H1 (cell line): ENCODE data around the gene TDRD12. TPM values are rescaled to one million over a fixed set of nuclear protein-coding genes. Genes with fewer than 3 reads are reported as not detected.

ENCODE experiments used
- CTCF ChIA-PET: fragments of 300-600 bp; sonication (Branson Sonifier 250); formaldehyde crosslinking; loops from one replicate; lab custom pipeline; 2021; ENCODE audit not compliant: partially characterized antibody; lab: Charles Lee
- POLR2A ChIA-PET: fragments of 300-600 bp; sonication (Branson Sonifier 250); formaldehyde crosslinking; loops from one replicate; lab custom pipeline; 2021; ENCODE audit warnings: inconsistent platforms; ENCODE audit not compliant: partially characterized antibody; lab: Charles Lee
- DNase-seq, 2 experiments: peaks; one replicate each; pipeline versions ENCODE4 v3.0.0 to v3.0.0-alpha.2; 2010 to 2022; ENCODE audit warnings: low spot score in 2 of 2, low read depth in 1 of 2, mixed read lengths in 1 of 2
- FAIRE-seq: peaks from 2 replicates; lab custom pipeline; 2011; peaks lifted over from hg19 to GRCh38; lab: Jason Lieb, UNC
- H2AFZ ChIP-seq: 2 replicates; pipeline ENCODE4 v1.8.1; 2012; ENCODE audit warnings: low read length, inconsistent platforms
- H2AK5ac ChIP-seq: 2 replicates; pipeline ENCODE4 v1.6.1; 2013; ENCODE audit warnings: low read depth, low read length
- H2BK120ac ChIP-seq: replicated peaks from 2 replicates; pipeline ENCODE3; 2013; ENCODE audit warnings: low read depth, low read length, inconsistent platforms
- H2BK12ac ChIP-seq: 2 replicates; pipeline ENCODE4 v1.6.1; 2013; ENCODE audit warnings: low read depth, low read length
- H2BK15ac ChIP-seq: 2 replicates; pipeline ENCODE4 v1.6.1; 2013; ENCODE audit warnings: low read length
- H2BK20ac ChIP-seq: 2 replicates; pipeline ENCODE4 v1.6.1; 2013; ENCODE audit warnings: low read length
- H2BK5ac ChIP-seq: 2 replicates; pipeline ENCODE4 v1.6.1; 2013; ENCODE audit warnings: low read depth, low read length
- H3K14ac ChIP-seq: 2 replicates; pipeline ENCODE4 v1.6.1; 2013; ENCODE audit warnings: inconsistent platforms; ENCODE audit not compliant: insufficient read length
- H3K18ac ChIP-seq: 2 replicates; pipeline ENCODE4 v1.6.1; 2013; ENCODE audit warnings: low read length; ENCODE audit errors: extremely low read depth
- H3K23ac ChIP-seq: 2 replicates; pipeline ENCODE4 v1.6.1; 2013; ENCODE audit warnings: inconsistent platforms; ENCODE audit not compliant: insufficient read length
- H3K23me2 ChIP-seq: 2 replicates; pipeline ENCODE4 v1.6.1; 2013; ENCODE audit warnings: low read depth, low read length
- H3K27ac ChIP-seq: 2 replicates; pipeline ENCODE4 v1.6.1; 2011; ENCODE audit warnings: low read depth, low read length, inconsistent platforms
- H3K27me3 ChIP-seq, 4 experiments: replicated peaks in 1 of 4; 1 replicate in 1 of 4; 2 replicates in 3 of 4; pipeline versions ENCODE4 v1.6.1 to v1.8.1; 2011 to 2013; ENCODE audit warnings: low read length in 3 of 4, mild to moderate bottlenecking in 3 of 4, inconsistent platforms in 2 of 4, mixed read lengths in 2 of 4, moderate library complexity in 1 of 4; ENCODE audit not compliant: control insufficient read depth in 3 of 4, insufficient read depth in 3 of 4; ENCODE audit errors: extremely low read depth in 1 of 4
- H3K36me3 ChIP-seq, 4 experiments: 2 replicates each; pipeline versions ENCODE4 v1.6.1 to v1.8.1; 2011 to 2013; ENCODE audit warnings: mild to moderate bottlenecking in 4 of 4, low read length in 3 of 4, moderate library complexity in 2 of 4, control low read depth in 1 of 4, inconsistent platforms in 1 of 4; ENCODE audit not compliant: insufficient read depth in 4 of 4, control insufficient read depth in 2 of 4
- H3K4ac ChIP-seq: replicated peaks from 2 replicates; pipeline ENCODE3; 2013; ENCODE audit warnings: low read length, low read depth, mixed read lengths, inconsistent platforms; ENCODE audit not compliant: insufficient read length
- H3K4me1 ChIP-seq, 4 experiments: replicated peaks in 1 of 4; 1 replicate in 1 of 4; 2 replicates in 3 of 4; pipeline versions ENCODE4 v1.6.1 to v1.8.1; 2011 to 2013; ENCODE audit warnings: low read length in 3 of 4, inconsistent platforms in 2 of 4, mixed read lengths in 1 of 4; ENCODE audit not compliant: insufficient read depth in 4 of 4, control insufficient read depth in 3 of 4
- H3K4me2 ChIP-seq, 2 experiments: 2 replicates each; pipeline versions ENCODE4 v1.6.1 to v1.8.1; 2011 to 2013; ENCODE audit warnings: low read depth in 2 of 2, low read length in 2 of 2, control low read depth in 1 of 2, inconsistent platforms in 1 of 2, mild to moderate bottlenecking in 1 of 2; ENCODE audit not compliant: insufficient read depth in 1 of 2
- H3K4me3 ChIP-seq, 4 experiments: fragments of 200-600, 300-600 bp in 1 of 4; sonication (generic), shearing (Covaris generic), sonication (Bioruptor Twin) in 1 of 4; 2 replicates each; pipeline versions ENCODE4 v1.5.1 to v1.8.1; 2011 to 2016; ENCODE audit warnings: low read length in 4 of 4, low read depth in 3 of 4, control low read depth in 2 of 4, inconsistent platforms in 2 of 4, mild to moderate bottlenecking in 2 of 4, mixed read lengths in 1 of 4, moderate library complexity in 1 of 4; ENCODE audit not compliant: insufficient read depth in 2 of 4; ENCODE audit errors: extremely low read depth in 1 of 4
- H3K56ac ChIP-seq: replicated peaks from 2 replicates; pipeline ENCODE3; 2013; ENCODE audit warnings: low read depth, mild to moderate bottlenecking, mixed read lengths, low read length, inconsistent platforms; ENCODE audit not compliant: insufficient read length
- H3K79me1 ChIP-seq: 2 replicates; pipeline ENCODE4 v1.6.1; 2013; ENCODE audit warnings: low read depth, low read length, control low read depth
- H3K79me2 ChIP-seq, 2 experiments: 2 replicates each; pipeline versions ENCODE4 v1.6.1 to v1.8.1; 2012 to 2013; ENCODE audit warnings: low read length in 2 of 2, mild to moderate bottlenecking in 2 of 2, inconsistent platforms in 1 of 2; ENCODE audit not compliant: insufficient read depth in 2 of 2, control insufficient read depth in 1 of 2
- H3K9ac ChIP-seq, 4 experiments: replicated peaks in 1 of 4; 1 replicate in 1 of 4; 2 replicates in 3 of 4; pipeline versions ENCODE4 v1.6.1 to v1.8.1; 2011 to 2013; ENCODE audit warnings: low read depth in 3 of 4, low read length in 3 of 4, control low read depth in 2 of 4, mild to moderate bottlenecking in 2 of 4, moderate library complexity in 2 of 4, inconsistent platforms in 1 of 4; ENCODE audit errors: extremely low read depth in 1 of 4
- H3K9me3 ChIP-seq, 2 experiments: 2 replicates each; pipeline versions ENCODE4 v1.6.1 to v1.8.1; 2012 to 2013; ENCODE audit warnings: mild to moderate bottlenecking in 2 of 2, moderate library complexity in 2 of 2, control low read depth in 1 of 2, inconsistent platforms in 1 of 2, low read depth in 1 of 2, low read length in 1 of 2, mixed read lengths in 1 of 2; ENCODE audit not compliant: insufficient read depth in 2 of 2
- H4K20me1 ChIP-seq, 2 experiments: replicated peaks in 1 of 2; 2 replicates each; pipeline versions ENCODE3 to v1.8.1; 2011 to 2013; ENCODE audit warnings: inconsistent platforms in 2 of 2, low read length in 2 of 2, mild to moderate bottlenecking in 1 of 2; ENCODE audit not compliant: insufficient read depth in 2 of 2, control insufficient read depth in 1 of 2
- H4K5ac ChIP-seq: 2 replicates; pipeline ENCODE4 v1.6.1; 2013; ENCODE audit warnings: low read length, low read depth, mixed read lengths, inconsistent platforms; ENCODE audit not compliant: insufficient read length
- H4K8ac ChIP-seq: 2 replicates; pipeline ENCODE4 v1.8.0; 2013; ENCODE audit warnings: mild to moderate bottlenecking, moderate library complexity, low read length, inconsistent platforms; ENCODE audit not compliant: insufficient read depth; ENCODE audit errors: extremely low read depth
- H4K91ac ChIP-seq: replicated peaks from 2 replicates; pipeline ENCODE3; 2013; ENCODE audit warnings: low read length, mixed read lengths, inconsistent platforms; ENCODE audit not compliant: insufficient read length
- CBX8 ChIP-seq: fragments of 300-800, 300-1000 bp; sonication (generic); IDR thresholded peaks from 2 replicates; pipeline ENCODE4 v1.7.1; 2016; ENCODE audit warnings: low read depth, low read length, borderline replicate concordance
- EZH2 ChIP-seq: fragments of 200-600 bp; sonication (generic); IDR thresholded peaks from 2 replicates; pipeline ENCODE4 v1.7.1; 2012; ENCODE audit warnings: low read depth, mild to moderate bottlenecking, moderate library complexity, low read length, inconsistent platforms; ENCODE audit not compliant: severe bottlenecking
- GABPA ChIP-seq: IDR thresholded peaks from 2 replicates; pipeline ENCODE4 v1.6.1; 2011; ENCODE audit warnings: mild to moderate bottlenecking, low read length, moderate library complexity, borderline replicate concordance; ENCODE audit not compliant: insufficient read depth
- KDM4A ChIP-seq: IDR thresholded peaks from one replicate; pipeline ENCODE4 v1.7.1; 2012; ENCODE audit warnings: low read depth, mild to moderate bottlenecking, moderate library complexity, low read length, inconsistent platforms; ENCODE audit not compliant: severe bottlenecking
- PHF8 ChIP-seq: fragments of 200-600 bp; sonication (generic); conservative IDR thresholded peaks from 2 replicates; pipeline ENCODE4 v1.7.1; 2012; ENCODE audit warnings: low read depth, mild to moderate bottlenecking, inconsistent platforms, low read length, moderate library complexity
- SIX5 ChIP-seq: IDR thresholded peaks from 2 replicates; pipeline ENCODE4 v1.6.1; 2011; ENCODE audit warnings: mild to moderate bottlenecking, low read depth, low read length
- SP4 ChIP-seq: IDR thresholded peaks from 2 replicates; pipeline ENCODE4 v1.6.1; 2012; ENCODE audit warnings: low read length, inconsistent platforms
- TCF12 ChIP-seq: IDR thresholded peaks from 2 replicates; pipeline ENCODE4 v1.6.1; 2011; ENCODE audit warnings: low read depth, mild to moderate bottlenecking, low read length
- WGBS, 2 experiments: shearing (Covaris generic) in 1 of 2; methylation state at CpG; one replicate each; pipeline versions ENCODE4 v1.1.6 to v1.1.7; 2013 to 2015; ENCODE audit warnings: low lambda C conversion rate in 2 of 2, mixed read lengths in 2 of 2, inconsistent platforms in 1 of 2, low coverage in 1 of 2, missing lambda C conversion rate in 1 of 2; ENCODE audit not compliant: insufficient replicate concordance in 2 of 2, insufficient coverage in 1 of 2, insufficient read length in 1 of 2; ENCODE audit errors: extremely low coverage in 1 of 2, missing lambda C conversion rate in 1 of 2; 5-methylcytosine and 5-hydroxymethylcytosine counted together
- polyA plus RNA-seq, 7 experiments: library from polyadenylated mRNA; depleted of rRNA in 3 of 7; stranded (reverse) in 5 of 7; unstranded in 2 of 7; fragments of >200 nt in 5 of 7; fragments of 200-250 nt in 2 of 7; gene quantifications; 1 replicate in 5 of 7; 2 replicates in 1 of 7; 4 replicates in 1 of 7; pipeline versions ENCODE4 v1.2.1 to v1.2.3, GENCODE V29; 2011 to 2013; ENCODE audit warnings: missing spikeins in 2 of 7, mixed read lengths in 2 of 7
- total RNA-seq: library from RNA; stranded (reverse); fragmentation: NEBNext Ultra II Directional; extraction: Animal tissue kit (Norgen Biotek cat#: 25700); gene quantifications from 2 replicates; pipeline ENCODE4 v1.2.1, GENCODE V29; 2021
- TF ChIP-seq, protein P1 (sequence below): IDR thresholded peaks from 2 replicates; pipeline ENCODE4 v1.6.1; 2011; ENCODE audit warnings: low read length, improper control_type of control experiment
- TF ChIP-seq, protein P2 (sequence below): IDR thresholded peaks from 2 replicates; pipeline ENCODE4 v1.6.1; 2011; ENCODE audit warnings: low read depth, mild to moderate bottlenecking, low read length; ENCODE audit not compliant: insufficient read depth

TDRD12 gene
- total and polyA plus RNA-seq, 2 of the 8 experiments (the other 6 are each of a cell fraction or from before 2014, with no cell fraction given) = 0.39 to 0.88 TPM

DNA sequence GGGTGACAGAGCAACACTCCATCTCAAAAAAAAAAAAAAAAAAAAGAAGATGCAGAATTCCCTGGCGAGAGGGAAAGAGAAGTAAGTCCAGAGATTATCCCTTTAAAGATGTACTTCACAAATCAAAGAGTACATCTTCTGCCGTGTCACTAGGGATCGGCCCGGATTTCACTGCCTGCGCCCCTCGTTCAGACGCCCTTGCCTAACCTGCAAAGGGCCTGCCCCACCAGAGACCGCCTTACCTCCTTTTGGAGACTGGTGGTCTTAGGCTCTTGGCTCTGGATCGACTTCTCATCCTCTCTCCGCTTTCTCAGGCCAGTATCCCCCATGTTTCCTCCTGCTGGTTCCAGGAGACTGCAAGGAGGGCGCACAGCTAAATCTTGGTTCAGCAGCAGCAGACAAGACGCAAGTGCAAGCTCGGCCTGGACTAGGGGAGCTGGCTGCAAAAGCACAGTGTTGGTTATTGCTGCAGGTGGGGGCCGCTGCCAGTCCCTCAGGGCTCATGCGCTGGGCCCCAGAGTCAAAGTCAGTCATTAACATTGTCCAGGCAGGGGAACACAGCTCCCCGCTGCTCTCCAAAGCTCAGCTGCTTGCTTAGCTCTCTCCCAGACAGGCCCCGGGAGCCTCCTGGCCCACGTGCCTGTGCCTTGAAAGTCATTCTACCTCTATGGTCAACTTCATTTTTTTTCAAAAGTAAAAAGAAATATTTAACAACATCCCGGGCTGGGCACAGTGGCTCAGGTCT lies 148.8 kb downstream of the TDRD12 start:
- Histone ChIP-seq H4K91ac (no peak overlapping the region), H3K27ac (no peak overlapping the region)
- POLR2A ChIA-PET = interaction anchor here (0.7 kb wide), 1 partner anchor 44 kb away, joined by 3 read pairs; no protein-coding TSS in a partner anchor
- TF ChIP-seq PHF8 = no peak
- TF ChIP-seq, protein P1, sequence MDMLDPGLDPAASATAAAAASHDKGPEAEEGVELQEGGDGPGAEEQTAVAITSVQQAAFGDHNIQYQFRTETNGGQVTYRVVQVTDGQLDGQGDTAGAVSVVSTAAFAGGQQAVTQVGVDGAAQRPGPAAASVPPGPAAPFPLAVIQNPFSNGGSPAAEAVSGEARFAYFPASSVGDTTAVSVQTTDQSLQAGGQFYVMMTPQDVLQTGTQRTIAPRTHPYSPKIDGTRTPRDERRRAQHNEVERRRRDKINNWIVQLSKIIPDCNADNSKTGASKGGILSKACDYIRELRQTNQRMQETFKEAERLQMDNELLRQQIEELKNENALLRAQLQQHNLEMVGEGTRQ = no peak
- no peak for TF ChIP-seq CBX8
- no peak for TF ChIP-seq SP4
- TF ChIP-seq SIX5 = no peak
- TF ChIP-seq EZH2 = no peak
- TF ChIP-seq KDM4A = no peak
- TF ChIP-seq TCF12 = no peak
- no peak for TF ChIP-seq GABPA
- TF ChIP-seq, protein P2, sequence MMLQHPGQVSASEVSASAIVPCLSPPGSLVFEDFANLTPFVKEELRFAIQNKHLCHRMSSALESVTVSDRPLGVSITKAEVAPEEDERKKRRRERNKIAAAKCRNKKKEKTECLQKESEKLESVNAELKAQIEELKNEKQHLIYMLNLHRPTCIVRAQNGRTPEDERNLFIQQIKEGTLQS = no peak

More for the DNA sequence above, 148.8 kb downstream of the TDRD12 start:
- Histone ChIP-seq H3K23me2 (no peaks in the 10 kb centered on the region), H3K18ac (peak overlapping the region; percentile 0; the same call in 1 of the 2 replicates), H2BK120ac (no peak overlapping the region), H3K56ac (no peak overlapping the region), H3K79me1 (no peaks in the 10 kb centered on the region), H3K4ac (no peak overlapping the region), H3K36me3 (no peaks in the 10 kb centered on the region), H4K20me1 (no peaks in the 10 kb centered on the region), H2AFZ (peak overlapping the region; percentile 79; the same call in 1 of the 2 replicates), H2BK15ac (no peak overlapping the region), H4K8ac (no peak overlapping the region; the same call in 1 of the 2 replicates), H2BK12ac (peak overlapping the region; percentile 75; the same call in 1 of the 2 replicates), H4K5ac (no peak overlapping the region), H3K4me3 (no peak overlapping the region), H2AK5ac (no peak overlapping the region), H3K9me3 (no peaks in the 10 kb centered on the region), H2BK20ac (no peak overlapping the region), H3K27me3 (no peaks in the 10 kb centered on the region), H3K9ac (no peak overlapping the region), H3K4me2 (no peak overlapping the region), H3K14ac (no peak overlapping the region), H3K4me1 (peaks cover 0 to 4% (median 1%) of the 10 kb centered on the region in 4 experiments; a peak in 4 of 7 replicates), H3K79me2 (no peaks in the 10 kb centered on the region), H3K23ac (no peak overlapping the region), H2BK5ac (no peak overlapping the region)
- CTCF ChIA-PET = interaction anchor here (0.7 kb wide), 1 partner anchor 495 kb away, joined by 3 read pairs; no protein-coding TSS in a partner anchor
- DNase-seq (no peak), FAIRE-seq (no peak)
- WGBS, 2 experiments = 95% methylated on average over 19 of the region's 19 CpGs; no CpG with 5 or more reads in 1 of the 2 experiments
